ENCODE measurements around the gene NPB.

The NPB gene

GRCh38 chr17:81926451-81927151 is 24.6 kb downstream of the NPB start:
- DNase-seq (ENCODE audit: low spot score) = peak; percentile 64

GRCh38 chr17:81927152-81927652 is 25.2 kb downstream of the NPB start:
- no peak for DNase-seq (ENCODE audit: low spot score)

- peak; percentile 93 for DNase-seq (ENCODE audit: low spot score)
Observed at GRCh38 chr17:81927653-81928543, 25.9 kb downstream of the NPB start, which contains the start of gene MAFG. TSS of gene MAFG (minus strand) at chr17:81927735. CDS start at chr17:81923185, 4,550 bp downstream.

GRCh38 chr17:81928544-81929252 is 26.7 kb downstream of the NPB start:
- DNase-seq (ENCODE audit: low spot score) = no peak

GRCh38 chr17:81929253-81930141 is 27.5 kb downstream of the NPB start:
- no peak for DNase-seq (ENCODE audit: low spot score)

GRCh38 chr17:81930142-81931125 is 28.4 kb downstream of the NPB start:
- no peak for DNase-seq (ENCODE audit: low spot score)

- DNase-seq (ENCODE audit: low spot score) = no peak
Observed at GRCh38 chr17:81931189-81931556, 29.1 kb downstream of the NPB start.

GRCh38 chr17:81931557-81932332 is 29.7 kb downstream of the NPB start:
- no peak for DNase-seq (ENCODE audit: low spot score)

- DNase-seq (ENCODE audit: low spot score) = no peak
Observed at GRCh38 chr17:81932333-81932983, 30.4 kb downstream of the NPB start.

GRCh38 chr17:81933178-81933699 is 31.2 kb downstream of the NPB start:
- no peak for DNase-seq (ENCODE audit: low spot score)

- no peak for DNase-seq (ENCODE audit: low spot score)
Observed at GRCh38 chr17:81934098-81934757, 32.2 kb downstream of the NPB start.

- DNase-seq (ENCODE audit: low spot score) = no peak
Observed at GRCh38 chr17:81934850-81935708, 33.0 kb downstream of the NPB start.

GRCh38 chr17:81935709-81936084 is 33.7 kb downstream of the NPB start:
- no peak for DNase-seq (ENCODE audit: low spot score)

- DNase-seq (ENCODE audit: low spot score) = no peak
Observed at GRCh38 chr17:81939218-81939617, 37.2 kb downstream of the NPB start.

- no peak for DNase-seq (ENCODE audit: low spot score)
Observed at GRCh38 chr17:81939881-81940385, 37.9 kb downstream of the NPB start.

GRCh38 chr17:81940538-81941483 is 38.8 kb downstream of the NPB start:
- DNase-seq (ENCODE audit: low spot score) = no peak
